ENCODE measurements around the gene SEC61A1.
A peak's percentile ranks its signal among the peaks of the same experiment; 100 is the strongest.

SEC61A1 gene

DNA sequence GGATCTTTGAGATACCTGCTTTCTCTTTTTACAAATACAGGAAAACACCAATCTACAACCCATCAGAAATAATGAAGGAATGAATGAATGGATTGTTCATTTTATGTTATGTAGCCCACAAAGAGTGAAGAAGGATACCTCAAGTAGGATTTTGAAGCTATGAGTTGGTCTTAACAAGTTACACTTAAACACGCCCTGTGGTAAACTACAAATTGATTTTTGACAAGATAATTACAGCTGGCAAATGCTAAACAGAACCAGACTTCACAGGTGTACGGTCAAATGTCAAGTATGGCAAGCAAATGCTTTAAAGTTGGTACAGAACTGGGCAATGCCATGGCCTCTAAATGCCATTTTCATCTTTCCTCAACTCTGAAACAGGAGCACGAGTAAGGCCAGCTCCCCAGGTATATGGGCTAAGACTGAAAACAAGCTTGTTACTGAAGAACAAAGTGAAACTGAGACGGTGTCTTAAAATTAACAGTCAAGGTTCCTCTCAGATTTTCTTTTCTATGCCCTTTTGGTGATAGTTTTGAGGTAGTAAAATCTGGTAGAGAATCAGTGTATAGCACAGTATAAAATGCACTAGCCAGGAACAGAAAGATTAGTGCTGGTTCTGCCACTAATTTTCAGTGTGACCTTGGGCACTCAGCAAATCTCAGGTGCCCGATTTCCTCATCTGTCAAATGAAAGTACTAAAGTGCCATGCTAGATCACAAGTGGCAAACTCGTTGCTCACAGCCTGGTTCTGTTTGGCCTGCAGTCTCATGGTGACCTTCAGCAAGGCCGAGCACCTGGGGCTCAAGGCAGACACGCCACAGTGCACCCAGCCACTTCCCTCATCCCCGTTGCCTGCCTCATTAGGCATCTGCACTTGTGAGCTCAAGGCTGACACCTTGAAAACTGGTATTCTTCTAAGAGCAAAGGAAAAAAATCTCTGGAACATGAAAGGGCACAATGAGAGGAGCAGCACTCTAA is 61.9 kb downstream of the SEC61A1 start:
- Histone ChIP-seq H3K4me1 (ENCODE audit: control insufficient read depth, insufficient read depth, low read length) (peaks cover 3% of the 10 kb centered on the region), H3K36me3 (ENCODE audit: control insufficient read depth in 2 of 2, insufficient read depth in 1 of 2, low read length in 2 of 2) (peaks cover 18 to 80% of the 10 kb centered on the region in 2 experiments; a peak in 2 of 3 replicates), H3K9me3 (ENCODE audit: control insufficient read depth, insufficient read depth, low read depth, low read length) (no peaks in the 10 kb centered on the region), H3K27ac (ENCODE audit: extremely low read depth, low read depth, low read length) (no peak overlapping the region), H3K4me3 (ENCODE audit: low read depth, low read length) (no peak overlapping the region)
- POLR2A ChIA-PET, result no interaction called here
- CTCF ChIA-PET, result interaction anchor here (1.0 kb wide), 1 partner anchor 19 kb away, joined by 3 read pairs; no protein-coding TSS in a partner anchor
- no peak for TF ChIP-seq ZNF404 (tag by site-specific recombination; IDR thresholded peaks at IDR 0.05)
- peak; percentile 17; the same call in 1 of the 2 replicates for TF ChIP-seq SP7 (tag by site-specific recombination; IDR thresholded peaks at IDR 0.05)
